GM12873 (cell line): ENCODE data around the gene SPG21.

Experiments used
- CTCF ChIP-seq: IDR thresholded peaks from 2 replicates; pipeline ENCODE4 v1.5.1; 2012; ENCODE audit warnings: low read depth, mild to moderate bottlenecking, moderate library complexity, low read length, control low read depth; ENCODE audit not compliant: insufficient read depth; ENCODE audit errors: missing control alignments

Gene SPG21

GRCh38 chr15:65029736-65030208 lies 40.1 kb upstream of the SPG21 start:
- no peak for TF ChIP-seq CTCF

- peak; percentile 11 for TF ChIP-seq CTCF
Measured at GRCh38 chr15:65028921-65029735, 39.4 kb upstream of the SPG21 start, which contains the start of gene MTFMT. TSS of gene MTFMT (minus strand) at chr15:65029639. CDS start at chr15:65029613, 26 bp downstream.

- no peak for TF ChIP-seq CTCF
Measured at GRCh38 chr15:65028338-65028737, 38.6 kb upstream of the SPG21 start.

DNA sequence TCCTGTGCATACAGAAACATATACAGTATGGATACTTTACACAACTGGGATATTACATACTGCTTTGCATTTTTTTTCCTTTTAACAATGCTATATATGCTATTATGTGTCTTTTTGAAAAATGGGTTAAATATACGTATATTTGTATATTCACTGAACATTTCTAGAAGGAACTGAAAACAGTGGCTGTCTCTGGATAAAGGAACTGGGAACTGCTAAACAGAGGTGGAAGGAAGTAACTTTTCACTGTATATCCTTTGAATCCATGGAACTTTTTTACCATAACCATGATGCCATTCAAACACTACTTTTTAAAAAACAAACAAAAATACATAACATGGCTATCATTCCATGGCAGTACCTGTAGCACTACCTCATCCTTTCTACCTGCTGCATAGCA lies 37.9 kb upstream of the SPG21 start:
- no peak for TF ChIP-seq CTCF

DNA sequence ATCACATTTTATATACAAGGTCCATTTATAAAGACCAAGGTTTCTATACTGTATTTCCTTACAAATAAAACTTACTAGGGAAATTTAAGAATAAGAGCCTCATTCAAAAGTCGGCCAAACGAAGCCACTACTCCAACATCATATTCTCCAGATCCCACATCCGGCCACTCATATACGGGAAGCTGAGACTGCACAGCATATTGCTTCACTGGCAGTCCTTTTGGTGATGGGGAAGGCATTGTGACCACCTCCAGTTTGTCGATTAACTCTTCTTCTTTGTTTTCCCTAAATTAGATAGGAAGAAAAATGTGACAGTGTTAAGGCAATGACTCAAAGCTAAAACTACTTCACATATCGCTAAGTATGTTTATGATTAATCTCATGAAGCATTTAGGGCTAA lies 37.0 kb upstream of the SPG21 start:
- no peak for TF ChIP-seq CTCF

DNA sequence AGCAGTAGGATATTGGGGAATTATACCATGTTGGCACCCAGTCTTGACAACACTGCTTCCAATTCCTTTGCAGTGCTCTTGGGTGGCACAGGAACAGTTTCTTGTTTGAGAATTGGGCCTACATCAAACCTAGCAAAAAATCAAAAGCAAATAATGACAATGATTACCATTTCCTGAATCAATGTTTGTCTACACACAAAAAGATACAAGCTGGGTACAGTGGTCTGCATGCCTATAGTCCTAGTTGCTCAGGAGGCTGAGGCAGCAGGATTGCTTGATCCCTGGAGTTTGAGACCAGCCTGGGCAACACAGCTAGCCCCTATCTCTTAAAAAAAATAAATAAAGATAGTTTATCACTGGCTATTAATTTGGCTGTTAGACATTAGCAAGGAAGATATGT lies 31.8 kb upstream of the SPG21 start:
- TF ChIP-seq CTCF: no peak

- TF ChIP-seq CTCF: peak; percentile 29
Measured at GRCh38 chr15:65020419-65020818, 30.7 kb upstream of the SPG21 start.
